ENCODE results near the gene USP3.

USP3 gene

DNA sequence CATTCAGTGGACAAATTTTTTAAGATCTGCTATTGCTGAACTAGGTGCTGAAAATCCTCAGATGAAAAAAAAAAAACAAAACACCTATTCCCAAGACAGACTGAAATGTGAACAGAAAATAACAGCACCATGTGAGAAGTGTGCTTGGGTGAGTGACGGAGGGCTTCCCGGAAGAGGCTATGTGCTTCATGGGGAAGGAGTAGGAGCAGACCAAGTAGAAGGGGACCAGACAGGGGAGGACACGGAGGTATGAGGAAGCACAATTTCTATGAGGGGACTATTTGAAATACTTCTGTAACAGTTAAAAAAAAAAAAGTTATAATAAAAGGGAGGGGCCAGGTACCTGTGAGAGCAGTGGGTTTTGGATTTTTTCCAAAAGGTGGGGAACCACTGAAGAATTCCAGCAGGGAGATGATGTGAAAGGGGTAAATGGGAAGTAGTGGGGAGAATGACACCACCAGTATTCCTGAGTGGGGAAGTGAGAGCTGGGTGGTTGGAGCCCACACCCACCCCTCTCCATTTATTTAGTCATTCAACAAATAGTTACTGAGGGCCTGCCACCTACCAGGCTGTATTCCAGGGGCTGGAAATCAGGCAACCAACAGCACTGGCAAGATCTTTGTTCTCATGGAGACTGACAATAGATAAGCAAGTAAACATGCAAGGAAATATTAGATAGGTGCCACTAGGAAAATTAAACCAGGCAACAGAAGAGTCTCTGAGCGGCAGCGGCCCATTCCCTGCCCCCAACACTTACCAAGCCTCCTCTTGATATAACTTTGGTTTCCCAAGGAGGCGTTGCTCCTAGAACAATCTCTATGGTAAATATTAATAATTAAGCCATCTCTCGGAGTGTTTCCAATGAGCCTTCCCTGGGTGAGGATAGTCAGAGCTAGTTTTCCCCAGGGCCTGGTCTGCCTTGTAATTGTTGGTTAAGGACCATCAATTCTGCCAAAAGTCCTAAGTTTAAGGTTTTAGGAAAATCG is 3.8 kb upstream of the USP3 start:
- peaks cover 49% of the 10 kb centered on the region for H3K4me1 Mint-ChIP-seq (ENCODE audit: low read depth)

GRCh38 chr15:63501256-63502089 is 2.9 kb upstream of the USP3 start:
- H3K36me3 Mint-ChIP-seq, result no peaks in the 10 kb centered on the region
- H3K27ac Mint-ChIP-seq, result peak overlapping the region; percentile 99

More for the DNA sequence above, 3.8 kb upstream of the USP3 start:
- peak overlapping the region; percentile 88 for H3K4me3 Mint-ChIP-seq
- H3K36me3 Mint-ChIP-seq, result no peaks in the 10 kb centered on the region
- H3K9me3 Mint-ChIP-seq (ENCODE audit: low read depth), result peaks cover 4% of the 10 kb centered on the region
- no peaks in the 10 kb centered on the region for H3K27me3 Mint-ChIP-seq
- peak overlapping the region; percentile 99 for H3K27ac Mint-ChIP-seq

GRCh38 chr15:63502137-63502766 is 2.1 kb upstream of the USP3 start:
- H3K4me3 Mint-ChIP-seq, result peak overlapping the region; percentile 88
- H3K36me3 Mint-ChIP-seq, result no peaks in the 10 kb centered on the region
- no peaks in the 10 kb centered on the region for H3K27me3 Mint-ChIP-seq
- peaks cover 4% of the 10 kb centered on the region for H3K9me3 Mint-ChIP-seq (ENCODE audit: low read depth)
- peaks cover 66% of the 10 kb centered on the region for H3K4me1 Mint-ChIP-seq (ENCODE audit: low read depth)
- peak overlapping the region; percentile 99 for H3K27ac Mint-ChIP-seq

More at GRCh38 chr15:63501256-63502089, 2.9 kb upstream of the USP3 start:
- no peaks in the 10 kb centered on the region for H3K27me3 Mint-ChIP-seq
- H3K9me3 Mint-ChIP-seq (ENCODE audit: low read depth), result peaks cover 4% of the 10 kb centered on the region
- peaks cover 58% of the 10 kb centered on the region for H3K4me1 Mint-ChIP-seq (ENCODE audit: low read depth)
- peak overlapping the region; percentile 88 for H3K4me3 Mint-ChIP-seq

- Mint-ChIP-seq H3K27me3 (no peaks in the 10 kb centered on the region), H3K27ac (peak overlapping the region; percentile 99), H3K36me3 (no peaks in the 10 kb centered on the region), H3K4me1 (ENCODE audit: low read depth) (peaks cover 74% of the 10 kb centered on the region), H3K9me3 (ENCODE audit: low read depth) (peaks cover 4% of the 10 kb centered on the region), H3K4me3 (peak overlapping the region; percentile 88)
Measured at GRCh38 chr15:63502843-63503738, 1.3 kb upstream of the USP3 start.

DNA sequence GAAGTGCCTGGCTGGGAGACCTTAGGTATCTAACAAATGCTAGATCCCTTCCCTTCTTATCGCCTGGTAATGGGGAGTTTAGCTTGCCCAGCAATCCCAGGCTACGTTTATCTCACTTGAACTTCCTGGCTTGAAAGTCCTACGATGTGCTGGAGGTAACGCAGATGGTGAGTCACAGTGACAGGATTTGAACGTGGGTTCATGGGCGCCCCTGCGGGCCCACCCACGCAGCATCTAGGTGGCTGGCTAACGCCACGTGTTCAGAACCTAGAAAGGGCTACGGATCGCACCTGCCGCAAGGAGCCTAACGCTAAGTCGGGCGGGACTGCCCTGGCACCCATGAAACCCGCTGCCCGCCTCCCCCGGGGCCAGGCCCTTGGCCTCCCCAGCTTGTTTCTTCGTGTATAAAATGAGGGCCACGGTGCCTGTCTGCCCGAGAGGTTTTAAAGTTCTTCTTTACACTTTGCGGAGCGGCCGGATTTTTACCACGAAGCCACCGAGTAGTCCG is 600 bp upstream of the USP3 start:
- Mint-ChIP-seq H3K4me3 (peak overlapping the region; percentile 88), H3K36me3 (no peaks in the 10 kb centered on the region), H3K4me1 (ENCODE audit: low read depth) (peaks cover 79% of the 10 kb centered on the region), H3K27ac (peak overlapping the region; percentile 99), H3K27me3 (no peaks in the 10 kb centered on the region), H3K9me3 (ENCODE audit: low read depth) (peaks cover 4% of the 10 kb centered on the region)

DNA sequence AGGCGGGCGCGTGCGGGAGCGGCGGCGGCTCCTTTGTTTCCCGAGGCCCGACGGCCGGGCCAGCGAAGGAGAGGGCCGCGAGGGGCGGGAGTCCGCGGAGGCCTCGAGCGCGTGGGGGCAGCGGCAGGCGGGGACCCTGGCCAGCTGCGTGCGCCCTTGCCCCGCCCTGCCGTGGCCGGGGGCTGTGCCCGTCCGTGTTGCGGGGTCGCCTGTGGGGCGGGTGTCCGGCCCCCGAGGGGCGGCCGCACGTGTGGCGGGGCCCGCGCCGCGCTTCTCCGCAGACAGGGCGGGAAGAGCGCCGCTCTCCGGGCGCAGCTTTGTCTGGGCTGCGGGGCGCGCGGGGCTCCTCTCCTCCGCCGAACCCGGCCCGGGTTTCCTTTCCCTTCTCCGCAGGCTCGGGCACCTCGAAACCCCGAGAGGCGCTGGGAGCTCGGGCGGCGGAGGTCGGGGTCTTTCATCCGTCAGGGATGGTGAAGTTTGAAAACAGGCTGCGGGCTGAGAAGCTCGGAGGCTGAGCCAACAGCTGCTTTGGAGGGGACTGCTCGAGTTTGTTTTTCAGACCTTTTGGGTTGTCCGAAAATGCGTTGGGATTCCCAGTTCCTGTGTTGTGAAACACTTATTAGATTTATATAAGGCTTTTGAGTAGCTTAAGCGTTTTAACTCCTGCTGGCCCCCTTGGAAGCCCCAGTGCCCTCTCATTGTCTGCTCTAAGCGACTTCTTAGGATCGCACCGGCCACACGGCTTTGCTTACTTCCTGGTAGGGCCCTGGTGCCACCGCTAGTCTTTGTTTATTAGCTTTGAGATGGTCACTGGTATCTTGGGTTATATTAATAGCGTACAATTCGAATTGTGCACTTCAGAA is 817 bp downstream of the USP3 start:
- Mint-ChIP-seq H3K9me3 (ENCODE audit: low read depth) (peaks cover 4% of the 10 kb centered on the region), H3K36me3 (no peaks in the 10 kb centered on the region), H3K27ac (peak overlapping the region; percentile 93), H3K27me3 (no peaks in the 10 kb centered on the region), H3K4me1 (ENCODE audit: low read depth) (peaks cover 82% of the 10 kb centered on the region), H3K4me3 (peak overlapping the region; percentile 91)

DNA sequence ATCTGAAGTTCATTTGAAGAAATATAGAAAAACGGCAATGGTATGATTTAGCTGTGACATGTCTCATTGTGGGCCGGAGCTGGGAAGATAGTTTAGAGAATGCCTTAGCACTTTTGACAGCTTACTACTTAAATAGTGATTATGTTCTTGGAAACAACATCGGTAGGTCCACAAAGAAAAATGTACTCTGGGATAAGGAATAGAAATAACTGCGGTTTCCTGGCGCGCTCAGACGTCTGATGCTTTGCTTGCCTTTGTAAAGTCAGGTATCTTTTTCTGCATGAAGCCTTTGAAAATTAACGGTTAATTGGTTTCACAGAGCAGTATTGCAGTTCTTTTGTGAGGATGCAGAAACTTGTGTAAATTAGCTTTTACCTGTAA is 1.4 kb downstream of the USP3 start:
- Mint-ChIP-seq H3K36me3 (no peaks in the 10 kb centered on the region), H3K4me3 (peak overlapping the region; percentile 91), H3K9me3 (ENCODE audit: low read depth) (peaks cover 4% of the 10 kb centered on the region), H3K4me1 (ENCODE audit: low read depth) (peaks cover 82% of the 10 kb centered on the region), H3K27ac (peak overlapping the region; percentile 93), H3K27me3 (no peaks in the 10 kb centered on the region)

- Mint-ChIP-seq H3K4me3 (peak overlapping the region; percentile 91), H3K36me3 (no peaks in the 10 kb centered on the region), H3K27me3 (no peaks in the 10 kb centered on the region), H3K9me3 (ENCODE audit: low read depth) (peaks cover 4% of the 10 kb centered on the region), H3K4me1 (ENCODE audit: low read depth) (peaks cover 80% of the 10 kb centered on the region), H3K27ac (peak overlapping the region; percentile 93)
Measured at GRCh38 chr15:63506537-63507035, 2.2 kb downstream of the USP3 start.

GRCh38 chr15:63507878-63508818 is 3.8 kb downstream of the USP3 start:
- Mint-ChIP-seq H3K9me3 (ENCODE audit: low read depth) (no peaks in the 10 kb centered on the region), H3K4me1 (ENCODE audit: low read depth) (peaks cover 80% of the 10 kb centered on the region), H3K4me3 (peak overlapping the region; percentile 91), H3K27ac (peak overlapping the region; percentile 93), H3K36me3 (no peaks in the 10 kb centered on the region), H3K27me3 (no peaks in the 10 kb centered on the region)

GRCh38 chr15:63509056-63509954 is 4.9 kb downstream of the USP3 start:
- no peaks in the 10 kb centered on the region for H3K9me3 Mint-ChIP-seq (ENCODE audit: low read depth)
- H3K4me1 Mint-ChIP-seq (ENCODE audit: low read depth), result peaks cover 85% of the 10 kb centered on the region
- H3K27me3 Mint-ChIP-seq, result no peaks in the 10 kb centered on the region
- H3K36me3 Mint-ChIP-seq, result no peaks in the 10 kb centered on the region
- H3K27ac Mint-ChIP-seq, result peak overlapping the region; percentile 93
- H3K4me3 Mint-ChIP-seq, result peak overlapping the region; percentile 91

Data from activated naive CD8-positive, alpha-beta T cell (primary cell).